Sciatic nerve (tissue), 2 donors: Measurements from ENCODE around the gene TTLL5. TPM values are rescaled to one million over a fixed set of nuclear protein-coding genes. Genes with fewer than 3 reads are reported as not detected.

Experiments used
- ATAC-seq: fragments of 200-7000 bp; cut with Tn5 transposase; one replicate; pipeline ENCODE4 v1.9.1; 2020; ENCODE audit warnings: mild to moderate bottlenecking, moderate library complexity
- DNase-seq: peaks from one replicate; pipeline ENCODE4 v3.0.0-alpha.2; 2020; ENCODE audit warnings: low spot score
- intact Hi-C: fragments of 100-400 bp; cut with DNase I; formaldehyde crosslinking; loops from one replicate; pipeline ENCODE4 v1.14.2; 2022
- total RNA-seq: library from RNA; stranded (reverse); fragmentation: NEBNext Ultra II Directional; extraction: Animal tissue kit (Norgen Biotek cat#: 25700); gene quantifications from one replicate; pipeline ENCODE4 v1.2.1, GENCODE V29; 2021
- donor health status: DM: no; HTN: no; CAD: no.
- donor health status: DM: no; HTN: no; CAD: no.

TTLL5 gene
- total RNA-seq, 1 donor from 2014 or later: 44.0 TPM

DNA sequence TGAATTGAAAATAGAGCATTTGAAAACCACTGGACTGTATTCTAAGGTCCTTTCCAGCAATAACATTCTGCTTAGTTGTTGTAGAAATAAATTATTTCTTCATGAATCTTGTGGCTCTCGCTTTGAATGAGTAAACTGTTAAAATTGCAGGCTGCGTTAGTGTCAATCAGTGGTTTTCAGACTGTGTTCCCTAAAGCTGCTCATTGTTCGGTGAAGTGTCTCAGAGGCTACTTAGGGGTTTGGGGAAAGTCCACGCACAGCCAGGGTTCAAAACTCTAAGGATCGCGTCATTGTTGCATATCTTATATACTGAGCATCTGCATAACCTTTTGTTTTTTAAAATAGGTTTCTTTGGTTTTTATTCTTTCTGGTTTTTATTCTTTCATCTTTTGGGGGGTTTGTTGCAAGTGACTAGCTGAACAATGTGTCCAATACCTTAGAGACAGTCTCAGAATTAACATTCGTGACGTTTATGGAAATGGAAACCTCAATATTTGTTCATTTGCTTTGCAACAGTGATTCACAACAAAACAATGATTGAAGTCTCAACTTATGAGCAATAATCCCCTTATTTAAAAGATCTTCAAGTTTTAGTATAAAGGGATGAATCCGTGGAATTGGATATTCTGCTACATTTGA is 108.1 kb downstream of the TTLL5 start:
- ATAC-seq (peak; percentile 32), DNase-seq (no peak)
- intact Hi-C loops: no loop called here

- DNase-seq (no peak), ATAC-seq (no peak)
- intact Hi-C loops: no loop called here
These were observed 109.6 kb downstream of the TTLL5 start for GRCh38 chr14:75770635-75771034.

DNA sequence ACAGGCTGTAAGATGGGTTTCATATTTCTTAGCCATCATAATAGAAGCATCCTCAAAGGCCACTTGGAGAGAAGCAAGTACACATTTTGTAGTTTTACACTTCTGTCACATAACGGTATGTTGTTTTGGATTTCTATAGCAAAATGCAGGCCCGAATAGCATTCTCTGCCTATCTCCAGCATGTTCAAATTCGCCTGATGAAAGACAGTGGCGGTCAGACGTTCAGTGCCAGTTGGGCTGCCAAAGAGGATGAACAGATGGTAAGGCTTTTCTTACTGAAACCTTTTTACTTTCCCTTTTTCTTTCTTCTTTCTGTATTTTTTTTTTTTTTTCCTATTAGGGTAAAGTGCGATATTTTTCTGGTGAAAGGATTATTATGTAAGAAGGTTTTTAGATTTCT is 110.5 kb downstream of the TTLL5 start:
- intact Hi-C loops: no loop called here
- no peak for ATAC-seq
- no peak for DNase-seq

GRCh38 chr14:75773046-75773445 is 112.0 kb downstream of the TTLL5 start:
- ATAC-seq: no peak
- intact Hi-C loops: no loop called here

GRCh38 chr14:75781096-75781495 is 120.0 kb downstream of the TTLL5 start:
- intact Hi-C loops: no loop called here
- ATAC-seq: no peak

More at GRCh38 chr14:75773046-75773445, 112.0 kb downstream of the TTLL5 start:
- DNase-seq: no peak

DNA sequence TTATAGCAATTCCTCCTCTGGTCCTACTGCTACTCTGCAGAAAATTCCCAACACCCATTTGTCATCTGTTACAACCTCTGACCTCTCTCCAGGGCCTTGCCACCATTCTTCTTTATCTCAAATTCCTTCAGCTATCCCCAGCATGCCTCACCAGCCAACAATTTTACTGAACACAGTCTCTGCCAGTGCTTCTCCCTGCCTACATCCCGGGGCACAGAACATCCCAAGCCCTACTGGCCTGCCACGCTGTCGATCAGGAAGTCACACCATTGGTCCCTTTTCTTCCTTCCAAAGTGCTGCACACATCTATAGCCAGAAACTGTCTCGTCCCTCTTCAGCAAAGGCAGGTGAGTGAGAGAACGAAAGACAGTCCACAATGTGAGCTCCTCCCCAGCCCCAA is 122.1 kb downstream of the TTLL5 start:
- intact Hi-C loops: no loop called here
- ATAC-seq (no peak), DNase-seq (no peak)

More at GRCh38 chr14:75781096-75781495, 120.0 kb downstream of the TTLL5 start:
- no peak for DNase-seq

DNA sequence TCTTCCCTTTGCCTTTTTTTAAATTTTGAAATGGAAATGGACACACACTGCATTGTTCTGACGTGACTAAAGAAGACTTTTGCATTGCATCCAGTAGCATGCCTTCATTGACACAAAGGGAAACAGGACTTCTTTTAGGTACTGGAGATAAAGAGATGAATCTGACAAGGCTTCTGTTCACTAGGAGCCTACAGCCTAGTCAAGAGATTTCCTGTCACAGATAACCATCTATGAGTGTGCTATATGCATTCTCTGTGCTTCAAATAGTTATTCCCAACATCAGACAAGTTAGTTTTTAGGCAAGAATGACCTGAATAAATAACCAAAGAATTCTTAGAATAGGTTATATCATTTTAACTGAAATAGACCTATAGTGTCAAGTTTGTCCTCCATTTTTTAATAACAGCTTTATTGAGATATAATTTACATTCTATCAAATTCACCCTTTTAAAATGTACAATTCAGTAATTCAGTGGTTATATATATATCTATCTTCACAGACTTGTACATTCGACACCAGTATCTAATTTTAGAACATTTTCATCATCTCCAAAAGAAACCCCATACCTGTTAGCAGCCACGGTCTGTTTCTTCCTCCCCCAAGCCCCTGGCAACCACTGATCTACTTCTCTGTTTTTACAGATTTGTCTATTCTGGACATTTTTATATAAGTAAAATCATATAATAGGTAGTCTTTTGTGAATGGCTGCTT is 122.7 kb downstream of the TTLL5 start:
- ATAC-seq: no peak
- intact Hi-C loops: no loop called here

GRCh38 chr14:75784314-75784686 is 123.3 kb downstream of the TTLL5 start:
- DNase-seq (no peak), ATAC-seq (no peak)
- intact Hi-C loops: no loop called here

More for the DNA sequence above, 122.7 kb downstream of the TTLL5 start:
- no peak for DNase-seq

- intact Hi-C loops: no loop called here
- DNase-seq: no peak
- no peak for ATAC-seq
These were observed 132.8 kb downstream of the TTLL5 start for GRCh38 chr14:75793806-75794205.

- no peak for DNase-seq
- peak; percentile 97 for ATAC-seq
- intact Hi-C loops: no loop called here
These were observed 133.6 kb downstream of the TTLL5 start for GRCh38 chr14:75794615-75795038.

DNA sequence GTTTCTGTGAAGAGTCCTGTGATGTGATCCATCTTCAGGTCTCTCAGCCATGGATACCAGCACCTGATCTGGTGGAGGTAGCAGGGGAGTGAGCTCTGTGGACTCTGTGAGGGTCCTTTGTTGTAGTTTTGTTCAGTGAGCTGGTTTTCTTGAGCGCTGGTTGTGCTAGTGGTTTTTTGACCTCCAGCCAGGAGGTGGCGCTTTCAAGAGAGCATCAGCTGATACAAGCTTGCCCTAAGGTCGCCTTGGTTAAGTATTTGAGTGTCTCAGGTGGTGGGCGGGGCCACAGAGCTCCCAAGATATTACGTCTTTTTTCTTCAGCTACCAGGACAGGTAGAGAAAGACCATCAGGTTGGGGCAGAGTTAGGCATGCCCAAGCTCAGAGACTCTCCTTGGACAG is 139.7 kb downstream of the TTLL5 start:
- intact Hi-C loops: no loop called here
- DNase-seq (no peak), ATAC-seq (no peak)

DNA sequence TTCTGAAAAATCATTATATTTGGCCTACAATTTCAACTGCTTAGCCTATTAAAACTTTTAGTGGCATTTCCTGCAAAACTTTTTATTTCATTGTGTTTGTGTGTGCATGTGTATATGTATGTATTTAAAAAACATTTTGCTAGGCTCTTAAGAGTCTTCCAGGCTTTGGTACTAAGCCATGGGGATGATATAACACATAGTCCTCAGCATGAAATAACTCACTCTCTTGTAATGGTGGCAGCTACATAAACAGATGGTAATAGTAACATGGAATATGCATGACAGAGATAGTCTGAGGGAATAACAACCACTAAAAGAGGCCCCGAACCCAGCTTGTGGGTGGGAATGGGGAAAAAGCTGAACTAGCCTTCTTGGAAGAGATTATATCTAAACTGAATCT is 141.4 kb downstream of the TTLL5 start:
- no peak for DNase-seq
- intact Hi-C loops: no loop called here
- no peak for ATAC-seq

DNA sequence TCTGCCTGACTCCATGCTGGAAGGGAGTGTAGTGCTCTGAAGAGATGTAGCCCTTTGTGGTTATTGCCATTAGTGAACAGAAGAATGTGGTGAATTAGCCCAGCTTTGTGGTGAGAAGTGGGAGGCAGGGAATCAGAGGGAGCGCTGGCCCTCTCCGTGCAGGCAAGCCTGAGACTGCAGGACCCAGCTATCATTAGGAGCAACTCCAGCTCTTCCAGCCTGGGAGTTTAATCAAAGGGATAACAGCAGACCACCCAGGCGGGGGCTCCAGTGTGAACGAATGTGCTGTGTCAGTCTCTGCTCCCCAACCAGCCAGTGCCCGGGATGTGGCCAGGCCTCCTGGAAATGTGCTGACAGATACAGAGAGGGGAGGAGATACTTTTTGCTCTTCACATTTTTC is 142.7 kb downstream of the TTLL5 start:
- peak; percentile 51 for ATAC-seq
- no peak for DNase-seq
- intact Hi-C loops: no loop called here

- no peak for ATAC-seq
- intact Hi-C loops: no loop called here
- DNase-seq: no peak
These were observed 143.7 kb downstream of the TTLL5 start for GRCh38 chr14:75804570-75805275.

DNA sequence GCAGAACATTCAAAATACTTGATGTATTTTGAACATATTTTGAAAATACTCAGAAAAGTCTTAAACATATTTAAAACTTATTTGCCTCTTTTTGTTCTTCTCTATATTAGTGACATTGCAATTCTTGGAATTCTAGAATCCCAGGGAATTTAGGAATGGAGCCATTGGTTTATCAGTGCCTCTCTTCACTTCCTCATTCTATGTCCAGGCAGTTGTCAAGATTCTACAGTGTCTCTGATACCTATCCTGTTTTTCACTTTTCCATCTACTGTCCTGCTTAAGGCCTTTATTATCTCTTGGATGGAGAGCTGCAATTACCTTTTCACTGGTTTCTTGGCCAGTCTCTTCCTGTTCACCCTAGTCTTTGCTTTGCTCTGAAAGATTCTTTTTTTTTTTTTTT is 144.6 kb downstream of the TTLL5 start:
- no peak for DNase-seq
- no peak for ATAC-seq
- intact Hi-C loops: no loop called here

GRCh38 chr14:75806352-75806832 is 145.3 kb downstream of the TTLL5 start:
- ATAC-seq: no peak
- intact Hi-C loops: no loop called here

GRCh38 chr14:75807667-75808360 is 146.8 kb downstream of the TTLL5 start:
- DNase-seq: no peak
- no peak for ATAC-seq
- intact Hi-C loops: no loop called here

More at GRCh38 chr14:75806352-75806832, 145.3 kb downstream of the TTLL5 start:
- no peak for DNase-seq

DNA sequence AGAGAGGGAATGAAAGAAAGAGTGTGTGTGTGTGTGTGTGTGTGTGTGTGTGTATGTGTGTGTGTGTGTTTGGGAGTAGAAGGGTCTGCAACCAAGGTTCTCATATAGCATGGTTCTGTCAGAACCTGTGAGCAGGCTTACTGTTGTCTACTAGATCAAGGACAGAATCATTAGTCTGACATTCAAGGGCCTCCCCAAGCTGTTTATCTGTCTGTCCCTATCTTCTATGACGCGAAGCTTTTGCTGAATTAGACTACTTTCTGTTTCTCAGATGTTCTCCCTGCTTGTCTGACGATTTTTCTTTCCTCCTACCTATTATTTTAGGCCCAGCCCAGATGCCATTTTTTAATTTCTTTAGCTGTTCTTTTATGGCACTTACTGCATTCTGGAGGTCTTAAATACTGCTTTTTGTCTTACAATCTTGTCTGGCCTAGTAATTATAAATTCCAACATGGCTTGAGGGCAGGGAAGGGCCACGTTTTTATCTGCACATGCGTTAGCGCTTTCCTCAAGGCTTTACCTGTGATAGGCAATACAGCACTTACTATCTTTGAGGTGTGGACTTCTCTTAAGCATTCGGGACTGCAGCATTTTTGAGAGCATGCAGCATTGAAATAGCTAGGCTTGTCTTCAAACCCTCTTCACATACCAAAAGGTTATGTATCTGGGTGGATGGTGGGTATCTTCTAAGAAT is 150.2 kb downstream of the TTLL5 start:
- DNase-seq: no peak
- no peak for ATAC-seq
- intact Hi-C loops: no loop called here
